Germinal center (tissue), 1 donor: Measurements from ENCODE around the gene FUBP1.
A peak's percentile ranks its signal among the peaks of the same experiment; 100 is the strongest.
"Not testable (repeated sequence)": the region's sequence is repeated elsewhere in the genome, so short reads cannot be mapped to it uniquely, and the experiment has no call there.

Source experiments
- DNase-seq: peaks from one replicate; pipeline ENCODE4 v3.0.0; 2012; ENCODE audit warnings: mixed read lengths, low spot score

FUBP1 gene

GRCh38 chr1:77945345-77945744, 33.5 kb downstream of the FUBP1 start:
- DNase-seq = no peak

- no peak for DNase-seq
Measured at GRCh38 chr1:77942400-77943140, 36.3 kb downstream of the FUBP1 start.

- no peak for DNase-seq
Measured at GRCh38 chr1:77940921-77941570, 37.8 kb downstream of the FUBP1 start.

- no peak for DNase-seq
Measured at GRCh38 chr1:77938651-77939050, 40.2 kb downstream of the FUBP1 start.

- DNase-seq = no peak
Measured at GRCh38 chr1:77929806-77930205, 49.1 kb downstream of the FUBP1 start.

- DNase-seq = no peak
Measured at GRCh38 chr1:77927414-77927813, 51.5 kb downstream of the FUBP1 start.

GRCh38 chr1:77926561-77927357, 52.1 kb downstream of the FUBP1 start:
- DNase-seq = peak; percentile 11

GRCh38 chr1:77925956-77926355, 52.9 kb downstream of the FUBP1 start:
- DNase-seq = no peak

GRCh38 chr1:77925518-77925917, 53.4 kb downstream of the FUBP1 start:
- DNase-seq = no peak

GRCh38 chr1:77918918-77919317, 60.0 kb downstream of the FUBP1 start:
- DNase-seq = not testable (repeated sequence)

- no peak for DNase-seq
Measured at GRCh38 chr1:77910116-77910515, 68.8 kb downstream of the FUBP1 start.

- DNase-seq = no peak
Measured at GRCh38 chr1:77906624-77907023, 72.2 kb downstream of the FUBP1 start.

- no peak for DNase-seq
Measured at GRCh38 chr1:77906019-77906545, 72.8 kb downstream of the FUBP1 start.

- no peak for DNase-seq
Measured at GRCh38 chr1:77905603-77906002, 73.3 kb downstream of the FUBP1 start.

- peak; percentile 22 for DNase-seq
Measured at GRCh38 chr1:77900687-77901293, 78.1 kb downstream of the FUBP1 start.

- DNase-seq = no peak
Measured at GRCh38 chr1:77899647-77900320, 79.1 kb downstream of the FUBP1 start.
